ENCODE measurements around the gene C5AR1.
"Not testable (repeated sequence)": the region's sequence is repeated elsewhere in the genome, so short reads cannot be mapped to it uniquely, and the experiment has no call there.

Gene C5AR1

GRCh38 chr19:47340477-47341208 is 31.0 kb downstream of the C5AR1 start:
- Histone ChIP-seq H3K36me3 (ENCODE audit: control insufficient read depth, insufficient read depth, low read length) (no peaks in the 10 kb centered on the region), H3K9ac (ENCODE audit: low read length) (no peak overlapping the region), H3K4me1 (ENCODE audit: control insufficient read depth, insufficient read depth, low read length) (no peaks in the 10 kb centered on the region), H3K4me3 (ENCODE audit: low read length) (no peak overlapping the region), H3K9me3 (ENCODE audit: control insufficient read depth, low read length) (no peaks in the 10 kb centered on the region), H3K27me3 (ENCODE audit: control insufficient read depth, insufficient read depth, low read length) (no peaks in the 10 kb centered on the region)

GRCh38 chr19:47341734-47342133 is 32.1 kb downstream of the C5AR1 start:
- Histone ChIP-seq H3K4me3 (ENCODE audit: low read length) (no peak overlapping the region), H3K36me3 (ENCODE audit: control insufficient read depth, insufficient read depth, low read length) (no peaks in the 10 kb centered on the region), H3K27me3 (ENCODE audit: control insufficient read depth, insufficient read depth, low read length) (no peaks in the 10 kb centered on the region), H3K4me1 (ENCODE audit: control insufficient read depth, insufficient read depth, low read length) (no peaks in the 10 kb centered on the region), H3K9ac (ENCODE audit: low read length) (no peak overlapping the region), H3K9me3 (ENCODE audit: control insufficient read depth, low read length) (no peaks in the 10 kb centered on the region)

- Histone ChIP-seq H3K9ac (ENCODE audit: low read length) (no peak overlapping the region), H3K4me1 (ENCODE audit: control insufficient read depth, insufficient read depth, low read length) (no peaks in the 10 kb centered on the region), H3K27me3 (ENCODE audit: control insufficient read depth, insufficient read depth, low read length) (no peaks in the 10 kb centered on the region), H3K4me3 (ENCODE audit: low read length) (no peak overlapping the region), H3K9me3 (ENCODE audit: control insufficient read depth, low read length) (no peaks in the 10 kb centered on the region), H3K36me3 (ENCODE audit: control insufficient read depth, insufficient read depth, low read length) (no peaks in the 10 kb centered on the region)
These were observed 33.6 kb downstream of the C5AR1 start for GRCh38 chr19:47343194-47343802.

- no peaks in the 10 kb centered on the region for H3K27me3 ChIP-seq (ENCODE audit: control insufficient read depth, insufficient read depth, low read length)
- H3K4me3 ChIP-seq (ENCODE audit: low read length), result no peak overlapping the region
- H3K9ac ChIP-seq (ENCODE audit: low read length), result no peak overlapping the region
- H3K4me1 ChIP-seq (ENCODE audit: control insufficient read depth, insufficient read depth, low read length), result no peaks in the 10 kb centered on the region
- no peaks in the 10 kb centered on the region for H3K9me3 ChIP-seq (ENCODE audit: control insufficient read depth, low read length)
- H3K36me3 ChIP-seq (ENCODE audit: control insufficient read depth, insufficient read depth, low read length), result no peaks in the 10 kb centered on the region
These were observed 34.8 kb downstream of the C5AR1 start for GRCh38 chr19:47344425-47344824.

- H3K36me3 ChIP-seq (ENCODE audit: control insufficient read depth, insufficient read depth, low read length); H3K4me1 ChIP-seq (ENCODE audit: control insufficient read depth, insufficient read depth, low read length); H3K27me3 ChIP-seq (ENCODE audit: control insufficient read depth, insufficient read depth, low read length); H3K9me3 ChIP-seq (ENCODE audit: control insufficient read depth, low read length); H3K9ac ChIP-seq (ENCODE audit: low read length); H3K4me3 ChIP-seq (ENCODE audit: low read length): not testable (repeated sequence)
These were observed 36.4 kb downstream of the C5AR1 start for GRCh38 chr19:47346024-47346423.

GRCh38 chr19:47348819-47349795 is 39.4 kb downstream of the C5AR1 start, which contains the start of gene DHX34:
Gene DHX34 (plus strand): TSS chr19:47349315. CDS start chr19:47353031, 3,716 bp downstream.
- no peaks in the 10 kb centered on the region for H3K27me3 ChIP-seq (ENCODE audit: control insufficient read depth, insufficient read depth, low read length)
- peak within 1 kb of the TSS; percentile 89 for H3K9ac ChIP-seq (ENCODE audit: low read length)
- no peaks in the 10 kb centered on the region for H3K36me3 ChIP-seq (ENCODE audit: control insufficient read depth, insufficient read depth, low read length)
- no peaks in the 10 kb centered on the region for H3K9me3 ChIP-seq (ENCODE audit: control insufficient read depth, low read length)
- peaks cover 5% of the 10 kb centered on the region for H3K4me1 ChIP-seq (ENCODE audit: control insufficient read depth, insufficient read depth, low read length)
- peak within 1 kb of the TSS; percentile 89 for H3K4me3 ChIP-seq (ENCODE audit: low read length)

- Histone ChIP-seq H3K27me3 (ENCODE audit: control insufficient read depth, insufficient read depth, low read length) (no peaks in the 10 kb centered on the region), H3K4me3 (ENCODE audit: low read length) (no peak overlapping the region), H3K9me3 (ENCODE audit: control insufficient read depth, low read length) (no peaks in the 10 kb centered on the region), H3K36me3 (ENCODE audit: control insufficient read depth, insufficient read depth, low read length) (no peaks in the 10 kb centered on the region), H3K4me1 (ENCODE audit: control insufficient read depth, insufficient read depth, low read length) (peaks cover 5% of the 10 kb centered on the region), H3K9ac (ENCODE audit: low read length) (no peak overlapping the region)
These were observed 41.0 kb downstream of the C5AR1 start for GRCh38 chr19:47350630-47351029.

DNA sequence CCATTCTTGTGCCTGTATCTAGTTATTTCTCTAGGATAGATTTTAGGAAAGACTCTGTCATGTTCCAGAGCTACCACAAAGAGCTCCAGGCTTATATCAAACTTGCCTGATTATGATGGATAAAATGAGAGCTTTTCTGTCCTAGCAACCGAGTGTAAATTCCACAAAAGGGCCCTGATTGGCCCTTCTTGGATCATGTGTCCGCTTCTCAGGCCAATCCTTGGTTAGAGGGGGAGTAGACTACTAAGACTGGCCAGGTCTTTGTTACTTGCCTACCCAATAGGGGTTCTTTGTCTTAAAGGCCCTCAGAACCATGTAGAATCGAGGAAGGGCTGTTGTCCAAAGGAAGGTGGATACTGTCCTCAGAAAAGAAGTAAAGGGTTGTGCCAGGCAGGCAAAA is 41.9 kb downstream of the C5AR1 start:
- Histone ChIP-seq H3K27me3 (ENCODE audit: control insufficient read depth, insufficient read depth, low read length) (no peaks in the 10 kb centered on the region), H3K9ac (ENCODE audit: low read length) (no peak overlapping the region), H3K36me3 (ENCODE audit: control insufficient read depth, insufficient read depth, low read length) (peaks cover 7% of the 10 kb centered on the region), H3K9me3 (ENCODE audit: control insufficient read depth, low read length) (no peaks in the 10 kb centered on the region), H3K4me3 (ENCODE audit: low read length) (no peak overlapping the region), H3K4me1 (ENCODE audit: control insufficient read depth, insufficient read depth, low read length) (peaks cover 5% of the 10 kb centered on the region)

GRCh38 chr19:47352095-47352494 is 42.4 kb downstream of the C5AR1 start:
- no peak overlapping the region for H3K9ac ChIP-seq (ENCODE audit: low read length)
- peaks cover 7% of the 10 kb centered on the region for H3K36me3 ChIP-seq (ENCODE audit: control insufficient read depth, insufficient read depth, low read length)
- no peak overlapping the region for H3K4me3 ChIP-seq (ENCODE audit: low read length)
- H3K4me1 ChIP-seq (ENCODE audit: control insufficient read depth, insufficient read depth, low read length), result peaks cover 5% of the 10 kb centered on the region
- H3K9me3 ChIP-seq (ENCODE audit: control insufficient read depth, low read length), result no peaks in the 10 kb centered on the region
- no peaks in the 10 kb centered on the region for H3K27me3 ChIP-seq (ENCODE audit: control insufficient read depth, insufficient read depth, low read length)

- H3K9me3 ChIP-seq (ENCODE audit: control insufficient read depth, low read length), result no peaks in the 10 kb centered on the region
- peaks cover 5% of the 10 kb centered on the region for H3K4me1 ChIP-seq (ENCODE audit: control insufficient read depth, insufficient read depth, low read length)
- peaks cover 13% of the 10 kb centered on the region for H3K36me3 ChIP-seq (ENCODE audit: control insufficient read depth, insufficient read depth, low read length)
- no peaks in the 10 kb centered on the region for H3K27me3 ChIP-seq (ENCODE audit: control insufficient read depth, insufficient read depth, low read length)
- H3K9ac ChIP-seq (ENCODE audit: low read length), result no peak overlapping the region
- H3K4me3 ChIP-seq (ENCODE audit: low read length), result no peak overlapping the region
These were observed 43.6 kb downstream of the C5AR1 start for GRCh38 chr19:47353307-47353712.

GRCh38 chr19:47356900-47357299 is 47.2 kb downstream of the C5AR1 start:
- Histone ChIP-seq H3K9ac (ENCODE audit: low read length) (no peak overlapping the region), H3K9me3 (ENCODE audit: control insufficient read depth, low read length) (no peaks in the 10 kb centered on the region), H3K4me3 (ENCODE audit: low read length) (no peak overlapping the region), H3K36me3 (ENCODE audit: control insufficient read depth, insufficient read depth, low read length) (peaks cover 23% of the 10 kb centered on the region), H3K4me1 (ENCODE audit: control insufficient read depth, insufficient read depth, low read length) (peaks cover 5% of the 10 kb centered on the region), H3K27me3 (ENCODE audit: control insufficient read depth, insufficient read depth, low read length) (no peaks in the 10 kb centered on the region)

All from mucosa of stomach (tissue), 1 donor.